GM19240 (cell line): ENCODE measurements around the gene CMTM2.
"Not testable (repeated sequence)": the region's sequence is repeated elsewhere in the genome, so short reads cannot be mapped to it uniquely, and the experiment has no call there.

ENCODE experiments used
- DNase-seq: peaks from one replicate; pipeline ENCODE4 v3.0.0; 2011; ENCODE audit warnings: low spot score; ENCODE audit not compliant: insufficient read length

Gene CMTM2

DNA sequence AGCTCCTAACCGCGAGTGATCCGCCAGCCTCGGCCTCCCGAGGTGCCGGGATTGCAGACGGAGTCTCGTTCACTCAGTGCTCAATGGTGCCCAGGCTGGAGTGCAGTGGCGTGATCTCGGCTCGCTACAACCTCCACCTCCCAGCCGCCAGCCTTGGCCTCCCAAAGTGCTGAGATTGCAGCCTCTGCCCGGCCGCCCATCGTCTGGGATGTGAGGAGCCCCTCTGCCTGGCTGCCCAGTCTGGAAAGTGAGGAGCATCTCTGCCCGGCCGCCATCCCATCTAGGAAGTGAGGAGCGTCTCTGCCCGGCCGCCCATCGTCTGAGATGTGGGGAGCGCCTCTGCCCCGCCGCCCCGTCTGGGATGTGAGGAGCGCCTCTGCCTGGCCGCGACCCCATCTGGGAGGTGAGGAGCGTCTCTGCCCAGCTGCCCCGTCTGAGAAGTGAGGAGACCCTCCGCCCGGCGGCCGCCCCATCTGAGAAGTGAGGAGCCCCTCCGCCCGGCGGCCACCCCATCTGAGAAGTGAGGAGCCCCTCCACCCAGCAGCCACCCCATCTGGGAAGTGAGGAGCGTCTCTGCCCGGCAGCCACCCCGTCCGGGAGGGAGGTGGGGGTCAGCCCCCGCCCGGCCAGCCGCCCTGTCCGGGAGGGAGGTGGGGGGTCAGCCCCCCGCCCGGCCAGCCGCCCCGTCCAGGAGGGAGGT is 51.4 kb downstream of the CMTM2 start:
- DNase-seq: not testable (repeated sequence)

DNA sequence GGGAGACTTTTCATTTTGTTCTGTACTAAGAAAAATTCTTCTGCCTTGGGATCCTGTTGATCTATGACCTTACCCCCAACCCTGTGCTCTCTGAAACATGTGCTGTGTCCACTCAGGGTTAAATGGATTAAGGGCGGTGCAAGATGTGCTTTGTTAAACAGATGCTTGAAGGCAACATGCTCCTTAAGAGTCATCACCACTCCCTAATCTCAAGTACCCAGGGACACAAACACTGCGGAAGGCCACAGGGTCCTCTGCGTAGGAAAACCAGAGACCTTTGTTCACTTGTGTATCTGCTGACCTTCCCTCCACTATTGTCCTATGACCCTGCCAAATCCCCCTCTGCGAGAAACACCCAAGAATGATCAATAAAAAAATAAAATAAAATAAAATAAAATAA is 52.3 kb downstream of the CMTM2 start:
- not testable (repeated sequence) for DNase-seq

DNA sequence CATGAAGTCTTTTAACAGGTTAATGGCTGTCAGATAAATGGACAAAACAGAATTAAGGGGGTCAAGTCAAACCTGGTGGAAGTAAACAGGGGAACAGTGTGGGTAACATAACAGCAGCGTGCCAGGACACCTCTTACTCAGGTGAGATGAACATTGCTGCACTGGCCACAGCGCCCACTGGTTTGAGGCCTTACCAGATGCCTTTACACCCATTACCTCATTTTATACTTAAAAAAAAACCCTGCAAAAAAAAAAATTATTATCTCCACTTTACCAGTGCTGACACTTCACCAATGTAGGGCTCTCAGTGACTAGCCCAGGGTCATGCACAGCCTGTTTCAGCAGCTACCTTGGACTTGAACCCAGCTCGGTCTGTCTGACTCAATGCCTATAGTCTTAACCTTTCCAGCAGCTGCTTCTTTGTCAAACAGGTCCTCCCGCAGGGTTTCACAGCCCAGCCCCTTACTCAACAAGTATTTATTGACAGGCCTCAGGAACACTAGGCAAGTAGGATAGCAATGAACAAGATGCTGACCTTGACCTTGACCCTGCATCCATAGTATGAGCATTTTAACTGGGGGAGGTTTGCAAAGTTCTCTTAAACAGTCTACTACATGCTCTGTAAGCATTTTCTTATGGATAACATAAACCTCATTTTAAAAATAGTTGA is 55.4 kb downstream of the CMTM2 start:
- DNase-seq: no peak

DNA sequence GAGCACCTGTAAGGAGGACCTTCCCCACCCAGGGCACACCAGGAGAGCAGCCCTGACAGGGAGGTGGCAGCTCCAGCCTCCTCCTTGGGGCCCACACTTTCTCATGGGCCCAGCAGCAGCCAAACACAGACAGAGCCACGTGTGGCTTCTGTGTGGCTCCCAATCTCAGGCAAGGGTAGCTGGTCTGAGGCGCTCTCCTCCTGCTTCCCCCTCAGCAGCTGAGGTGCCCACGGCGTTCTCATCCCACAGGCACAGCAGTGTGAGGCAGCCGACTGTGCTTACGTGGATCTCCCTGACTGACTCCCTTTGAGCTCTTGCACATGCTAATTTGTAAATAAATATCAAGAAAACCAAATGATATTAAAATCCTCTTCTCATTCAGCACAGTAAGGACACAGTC is 56.1 kb downstream of the CMTM2 start:
- DNase-seq: no peak

DNA sequence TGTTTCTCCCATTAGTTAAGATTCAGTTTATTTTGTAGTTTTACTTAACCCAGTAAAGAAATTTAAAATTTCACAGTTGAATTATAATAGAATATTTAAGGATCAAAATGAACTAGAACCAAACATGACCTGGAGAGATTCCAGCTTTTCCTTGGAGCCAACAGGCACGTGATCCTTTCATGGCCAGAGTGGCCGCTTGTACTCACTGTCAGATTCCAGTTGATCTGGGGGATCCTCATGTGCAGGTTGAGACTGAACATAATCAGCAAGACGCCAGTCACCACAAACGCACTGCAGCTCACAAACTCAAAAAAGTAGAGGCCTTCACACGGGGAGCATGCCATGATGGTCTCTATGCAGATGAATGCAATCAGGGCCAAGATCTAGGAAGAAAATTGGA is 56.9 kb downstream of the CMTM2 start:
- no peak for DNase-seq

DNA sequence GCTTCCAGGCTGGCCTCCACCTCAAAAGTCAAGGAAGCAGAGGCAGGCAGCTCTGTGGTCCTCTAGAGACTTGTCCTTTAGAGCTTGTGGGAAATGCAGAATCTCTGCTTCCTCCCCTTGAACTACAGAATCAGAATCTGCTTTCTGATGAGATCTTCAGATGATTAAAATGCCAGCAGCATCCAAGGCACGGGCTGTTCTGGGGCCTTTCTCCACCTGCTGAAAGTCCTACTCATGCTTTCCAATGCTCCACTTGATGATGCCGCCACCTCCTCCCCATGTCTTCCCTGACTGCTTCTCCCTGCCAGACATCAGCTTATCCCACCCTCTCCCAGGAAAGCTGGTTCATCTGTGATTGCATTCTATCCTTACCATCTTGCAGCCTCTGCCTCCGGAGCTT is 58.5 kb downstream of the CMTM2 start:
- DNase-seq: no peak
